ENCODE measurements around the gene TRMT2A.

TRMT2A gene

DNA sequence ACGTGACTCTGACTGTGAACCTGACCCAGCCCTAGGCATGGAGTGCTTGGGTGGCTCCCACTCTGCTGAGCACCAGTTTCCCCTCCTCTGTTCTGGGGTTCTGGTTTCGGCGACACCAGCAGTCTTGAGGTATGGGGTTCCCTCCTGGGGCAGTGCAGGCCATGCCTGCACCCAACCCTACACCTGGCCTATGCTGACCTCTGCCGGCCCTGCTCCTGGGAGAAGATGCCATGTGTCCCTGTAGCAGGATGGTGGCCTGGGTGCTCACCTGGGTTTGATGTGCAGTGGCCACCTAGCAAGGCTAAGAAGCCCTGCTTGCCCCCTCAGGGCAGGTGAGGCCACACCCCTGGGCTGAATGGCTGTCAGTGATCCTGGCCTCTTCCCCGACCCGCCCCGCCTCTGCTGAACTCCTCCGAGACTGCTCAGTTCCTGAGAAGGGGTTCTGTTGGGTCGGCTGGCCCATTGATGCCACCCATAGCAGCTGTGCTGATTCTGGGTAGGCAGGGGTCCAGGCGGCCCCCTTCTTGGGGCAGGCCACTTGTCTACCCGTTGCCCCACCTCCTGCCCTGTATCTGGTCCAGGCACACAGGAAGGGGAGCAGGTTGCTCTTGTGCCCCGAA lies 17.0 kb upstream of the TRMT2A start:
- no peak for DNase-seq

DNA sequence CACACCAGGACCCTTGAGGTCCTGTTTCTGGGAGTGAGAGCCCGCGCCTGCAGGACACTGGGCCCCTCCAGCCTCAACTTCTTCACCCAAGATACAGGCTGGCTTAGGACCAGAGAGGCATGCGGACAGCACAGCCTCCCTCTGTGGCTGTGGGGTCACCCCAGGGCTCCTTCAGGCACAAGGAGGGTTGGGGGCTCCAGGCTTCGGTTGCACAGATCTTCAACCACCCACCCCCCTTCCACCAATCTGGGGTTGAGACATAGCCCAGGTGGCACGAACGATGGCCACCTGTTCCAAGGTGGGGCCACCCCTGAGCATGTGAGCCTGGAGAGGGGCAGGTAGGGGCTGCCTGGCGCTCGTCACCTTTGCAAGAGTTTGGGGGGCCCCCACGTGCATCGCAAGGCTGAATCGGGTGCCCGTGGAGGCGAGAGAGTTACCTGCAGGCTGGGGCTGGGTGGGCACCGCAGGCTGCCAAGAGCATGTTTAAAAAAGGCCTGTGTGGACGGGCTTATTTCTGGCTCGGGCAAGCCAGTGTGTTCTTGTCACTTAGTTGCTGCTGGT lies 15.7 kb upstream of the TRMT2A start:
- DNase-seq, result no peak

DNA sequence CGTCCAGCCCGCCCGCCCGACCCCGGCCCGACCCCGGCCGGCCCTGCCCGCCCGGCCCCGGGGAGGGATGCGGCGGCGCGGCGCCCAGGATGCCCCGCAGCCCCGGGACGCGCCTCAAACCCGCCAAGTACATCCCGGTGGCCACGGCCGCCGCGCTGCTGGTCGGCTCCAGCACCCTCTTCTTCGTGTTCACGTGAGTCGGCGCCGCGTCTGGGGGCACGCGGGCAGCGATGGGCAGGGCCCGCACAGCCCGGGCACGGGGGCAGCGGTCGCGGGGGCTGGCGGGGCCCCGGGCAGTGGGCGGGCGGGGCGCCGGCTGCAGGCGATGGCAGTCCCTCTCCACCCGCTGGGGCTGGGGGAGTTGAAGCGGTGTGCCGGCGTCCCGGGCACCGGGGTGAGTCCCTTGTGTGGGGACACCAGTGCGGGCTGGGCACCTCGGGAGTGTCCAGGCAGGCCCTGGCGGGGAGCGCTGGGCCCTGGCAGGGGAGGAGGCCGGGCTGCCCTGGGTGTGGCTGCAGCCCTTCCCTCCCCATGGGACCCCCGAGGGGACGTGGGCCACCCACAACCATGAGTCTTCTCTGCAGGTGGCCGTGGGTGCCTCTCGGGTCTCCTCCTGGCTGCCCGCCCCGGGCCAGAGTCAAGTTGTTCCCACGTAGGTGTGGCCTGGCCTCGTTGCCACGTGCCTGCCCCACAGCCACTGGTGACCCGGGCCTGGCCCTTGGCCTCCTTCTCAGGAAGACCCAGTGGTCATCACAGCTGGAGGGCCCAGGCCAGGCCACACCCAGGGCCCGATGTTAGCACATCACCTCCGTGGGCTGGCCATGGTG lies 15.0 kb upstream of the TRMT2A start:
- DNase-seq, result peak; percentile 51

DNA sequence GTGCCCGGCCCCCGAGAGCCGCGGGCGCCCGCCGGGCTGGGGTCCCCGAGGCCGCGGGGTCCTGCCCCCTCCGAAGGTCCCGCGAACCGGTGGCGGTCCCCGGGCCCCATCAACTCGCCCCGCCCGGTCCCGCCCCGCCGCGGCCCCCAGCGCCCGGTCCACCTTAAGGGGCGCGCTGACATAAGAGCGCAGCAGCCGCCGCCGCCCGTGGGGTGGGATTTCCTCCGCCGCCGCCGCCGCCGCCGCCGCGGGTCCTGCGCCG lies 14.5 kb upstream of the TRMT2A start, which contains the start of gene ZDHHC8:
Gene ZDHHC8 (plus strand): TSS at position 208 of the 262 bp plus-strand sequence. CDS start 144 bp downstream, outside the sequence.
- DNase-seq, result peak; percentile 64

DNA sequence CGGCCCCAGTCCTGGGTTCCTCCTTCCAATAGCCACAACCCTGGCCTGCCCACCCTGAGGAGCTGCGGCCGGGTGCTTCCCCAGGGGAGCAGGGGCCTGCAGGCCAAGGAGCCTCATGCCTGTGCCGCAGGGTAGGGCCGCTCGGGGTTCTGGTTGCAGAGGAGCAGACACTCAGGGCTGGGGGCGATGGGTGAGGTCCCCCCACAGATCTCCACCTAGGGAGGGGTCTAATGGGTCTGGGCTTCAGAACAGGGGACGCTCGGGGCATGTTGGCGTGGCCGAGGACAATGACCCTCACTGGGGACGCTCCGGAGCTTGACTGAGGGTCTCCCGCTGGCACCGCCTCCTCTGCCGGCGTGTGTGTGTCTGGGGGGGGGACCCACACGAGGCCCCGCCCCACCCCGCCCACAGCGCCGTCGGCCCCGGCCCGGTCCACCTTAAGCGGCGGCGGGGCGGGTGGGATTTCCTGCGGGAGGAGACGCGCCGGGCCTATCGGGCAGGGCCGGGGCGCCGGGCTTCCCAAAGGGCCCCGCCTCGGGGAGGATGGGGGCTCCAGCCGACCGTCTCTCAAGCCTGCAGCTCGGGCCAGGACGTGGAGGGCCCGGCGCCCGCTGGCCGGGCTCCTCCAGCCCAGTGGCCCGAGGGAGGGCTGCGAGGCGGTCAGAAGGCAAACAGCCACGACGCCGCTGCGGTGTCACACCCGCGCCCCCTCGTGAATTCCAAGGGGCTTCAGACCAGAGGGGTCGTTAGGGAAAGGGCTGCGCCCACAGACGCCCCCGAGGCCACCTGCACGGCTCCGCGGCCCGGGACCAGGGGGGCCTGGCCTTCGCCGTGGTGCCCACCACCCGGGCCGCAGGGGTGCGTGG lies 13.9 kb upstream of the TRMT2A start:
- DNase-seq, result peak; percentile 82

DNA sequence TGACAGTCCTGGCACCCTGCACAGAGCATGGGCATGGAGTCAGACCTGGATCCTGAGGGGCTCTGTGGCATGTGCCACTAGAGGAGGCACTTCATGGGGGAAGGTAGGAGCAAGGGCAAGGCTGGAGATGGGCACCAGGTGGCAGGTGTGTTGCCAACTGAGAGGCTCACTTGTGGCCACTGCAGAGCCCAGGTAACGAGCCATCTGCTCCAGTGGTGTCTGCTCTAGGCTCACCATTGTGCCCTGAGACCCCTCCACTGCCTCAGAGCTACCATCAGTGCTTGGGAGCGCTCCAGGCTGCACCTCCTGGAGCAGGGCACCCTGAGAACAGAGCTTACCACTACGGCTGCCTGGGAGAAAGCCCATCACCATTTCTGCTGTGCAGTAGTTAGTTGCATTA lies 13.3 kb upstream of the TRMT2A start:
- peak; percentile 35 for DNase-seq

DNA sequence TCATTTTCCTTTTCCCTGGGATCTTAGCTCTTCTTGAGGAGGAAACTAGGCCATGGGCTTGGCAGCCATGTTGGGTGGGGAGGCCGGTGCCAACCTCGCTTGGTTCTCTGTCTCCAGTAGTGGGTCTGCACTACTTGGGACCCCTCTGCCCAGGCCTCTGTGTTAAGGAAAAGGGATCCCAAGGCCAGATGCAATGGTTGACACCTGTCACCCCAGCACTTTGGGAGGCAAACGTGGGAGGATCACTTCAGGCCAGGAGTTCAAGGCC lies 12.7 kb upstream of the TRMT2A start:
- no peak for DNase-seq

DNA sequence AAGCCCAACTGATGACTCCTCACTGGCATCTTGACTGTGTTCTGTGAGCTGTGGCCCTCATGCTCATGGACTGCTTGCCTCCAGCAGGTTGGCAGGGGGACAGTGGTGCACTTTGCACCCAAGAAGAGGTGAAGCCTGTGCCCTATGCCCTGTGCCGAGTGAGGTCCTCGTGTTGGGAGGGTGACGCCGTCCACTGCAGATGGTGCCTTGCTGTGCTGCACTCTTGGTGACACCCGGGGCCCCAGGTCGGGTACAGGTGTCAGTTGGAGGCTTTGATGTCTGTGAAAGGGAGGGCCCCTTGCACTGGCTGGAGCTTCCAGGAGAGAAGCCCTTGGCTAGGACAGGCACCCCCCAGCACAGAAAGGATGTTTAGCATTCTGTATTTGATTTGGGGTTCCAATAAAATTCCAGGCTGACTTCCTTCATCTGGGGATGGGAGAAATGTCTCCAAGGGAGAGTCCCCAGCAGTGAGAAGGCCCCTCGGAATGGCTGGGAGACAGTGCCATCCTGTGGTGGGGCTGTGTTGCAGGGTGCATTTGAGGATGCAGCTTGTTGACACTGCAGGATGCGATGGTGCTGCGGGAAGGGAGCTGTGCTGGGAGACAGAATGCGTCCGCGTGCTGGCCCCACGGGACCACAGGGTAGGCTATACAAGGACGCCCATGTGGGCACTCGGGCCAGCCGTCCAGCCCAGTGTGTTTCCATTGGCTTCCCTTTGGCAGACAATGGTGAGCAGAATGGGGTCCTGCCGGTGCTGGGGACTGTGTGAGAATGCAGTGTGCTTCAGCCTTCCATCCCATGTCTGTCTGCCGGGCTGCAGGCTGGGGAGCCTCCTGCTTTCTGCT lies 12.1 kb upstream of the TRMT2A start:
- DNase-seq, result peak; percentile 66

DNA sequence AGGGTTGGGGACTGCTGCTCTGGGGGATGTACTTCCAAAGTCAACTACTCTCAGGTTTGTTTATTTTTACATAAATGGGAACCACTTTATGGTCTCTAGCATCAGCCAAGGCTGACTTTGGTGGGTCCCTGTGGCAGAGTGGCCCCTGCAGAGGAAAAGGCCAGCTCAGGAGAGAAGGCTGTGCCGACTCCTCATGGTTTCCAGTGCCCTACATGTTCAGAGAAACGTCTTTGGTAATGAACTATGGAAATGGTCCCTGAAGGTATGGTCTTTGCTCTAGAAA lies 11.5 kb upstream of the TRMT2A start:
- no peak for DNase-seq

DNA sequence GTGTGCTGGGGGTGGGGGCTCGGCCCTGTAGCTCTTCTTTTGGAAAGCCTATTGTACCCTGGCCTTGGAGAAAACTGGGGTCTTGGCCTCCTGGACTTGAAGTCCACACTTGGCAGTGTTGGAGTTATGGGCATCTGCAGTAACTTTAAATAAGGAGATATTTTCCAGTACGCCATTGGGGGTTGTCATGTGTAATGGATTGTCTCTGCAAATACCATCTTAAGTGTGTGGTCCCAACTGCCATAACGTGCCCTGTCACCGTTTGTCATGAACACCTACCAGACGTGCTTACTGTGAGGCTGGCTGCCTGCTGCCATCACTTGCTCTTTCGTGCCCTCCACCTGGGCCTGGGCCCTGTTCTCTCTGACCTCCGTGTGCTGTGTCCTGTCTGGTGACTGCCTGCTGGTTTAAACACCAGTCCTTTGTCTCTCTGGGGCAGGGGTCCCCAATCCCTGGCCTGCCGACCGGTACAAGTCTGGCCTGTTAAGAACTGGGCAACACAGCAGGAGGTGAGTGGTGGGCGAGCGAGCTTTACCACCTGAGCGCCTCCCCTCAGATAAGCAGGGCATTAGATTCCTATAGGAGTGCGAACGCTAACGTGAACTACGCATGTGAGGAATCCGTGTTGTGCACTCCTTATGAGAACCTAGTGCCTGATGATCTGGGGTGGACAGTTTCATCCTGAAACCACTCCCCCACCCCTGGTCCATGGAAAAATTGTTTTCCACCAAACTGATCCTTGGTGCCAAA lies 11.0 kb upstream of the TRMT2A start:
- DNase-seq, result no peak

DNA sequence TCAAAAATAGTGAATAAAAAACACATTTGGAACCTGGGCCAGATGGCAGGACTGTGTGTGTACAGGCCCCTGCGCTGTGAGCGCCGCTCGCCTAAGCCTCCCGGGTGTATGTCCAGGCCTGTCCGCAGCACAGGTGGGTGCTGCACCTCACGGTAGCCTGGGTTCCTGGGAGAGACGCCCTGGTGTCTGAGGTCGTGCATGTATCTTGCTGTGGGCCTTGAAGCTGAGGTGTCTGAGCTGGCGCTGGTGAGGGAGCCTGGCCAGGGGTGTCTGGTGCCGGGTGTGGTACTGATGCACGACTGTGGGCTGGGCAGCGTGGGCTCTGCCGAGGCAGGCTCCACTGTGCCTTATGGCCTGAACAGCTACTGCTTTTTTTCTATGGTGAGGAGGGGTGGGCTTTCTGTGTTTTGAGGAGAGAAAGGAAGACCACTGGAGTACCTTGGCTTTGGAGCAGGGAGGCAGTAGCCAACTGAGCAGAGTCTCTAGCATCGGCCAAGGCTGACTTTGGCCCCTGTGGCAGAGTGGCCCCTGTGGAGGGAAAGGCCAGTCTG lies 10.4 kb upstream of the TRMT2A start:
- DNase-seq, result no peak

DNA sequence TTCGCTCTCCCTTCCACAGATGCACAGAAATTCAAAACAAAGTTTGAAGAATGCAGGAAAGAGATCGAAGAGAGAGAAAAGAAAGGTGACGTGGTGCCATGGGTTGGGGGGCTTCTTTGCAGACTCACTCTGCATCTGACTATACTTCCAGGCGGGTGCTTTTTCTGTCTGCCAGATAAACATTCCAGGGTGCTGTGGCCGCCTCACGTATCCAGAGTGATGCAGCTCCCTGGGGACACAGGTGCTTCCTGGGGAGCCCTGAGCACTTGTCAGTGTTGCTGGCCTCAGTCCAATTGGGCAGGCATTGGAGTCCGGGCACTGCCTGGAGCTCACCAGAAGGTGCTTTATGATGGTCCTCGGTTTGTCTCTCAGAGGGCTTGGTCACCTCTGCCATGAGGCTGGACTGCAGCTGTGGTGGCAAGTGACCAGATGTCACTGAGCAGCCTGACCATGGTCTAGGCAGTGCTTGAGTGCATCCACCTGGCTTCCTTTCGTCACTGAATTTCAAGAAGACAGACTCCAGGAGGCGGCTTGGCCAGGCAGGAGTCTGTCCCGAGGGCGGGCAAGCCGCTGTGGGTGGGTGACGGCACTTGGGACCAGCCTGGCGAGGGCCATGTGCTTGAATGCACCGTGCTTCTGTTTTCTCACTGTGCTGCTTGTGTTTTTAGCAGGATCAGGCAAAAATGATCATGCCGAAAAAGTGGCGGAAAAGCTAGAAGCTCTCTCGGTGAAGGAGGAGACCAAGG lies 9.4 kb upstream of the TRMT2A start:
- DNase-seq, result no peak

DNA sequence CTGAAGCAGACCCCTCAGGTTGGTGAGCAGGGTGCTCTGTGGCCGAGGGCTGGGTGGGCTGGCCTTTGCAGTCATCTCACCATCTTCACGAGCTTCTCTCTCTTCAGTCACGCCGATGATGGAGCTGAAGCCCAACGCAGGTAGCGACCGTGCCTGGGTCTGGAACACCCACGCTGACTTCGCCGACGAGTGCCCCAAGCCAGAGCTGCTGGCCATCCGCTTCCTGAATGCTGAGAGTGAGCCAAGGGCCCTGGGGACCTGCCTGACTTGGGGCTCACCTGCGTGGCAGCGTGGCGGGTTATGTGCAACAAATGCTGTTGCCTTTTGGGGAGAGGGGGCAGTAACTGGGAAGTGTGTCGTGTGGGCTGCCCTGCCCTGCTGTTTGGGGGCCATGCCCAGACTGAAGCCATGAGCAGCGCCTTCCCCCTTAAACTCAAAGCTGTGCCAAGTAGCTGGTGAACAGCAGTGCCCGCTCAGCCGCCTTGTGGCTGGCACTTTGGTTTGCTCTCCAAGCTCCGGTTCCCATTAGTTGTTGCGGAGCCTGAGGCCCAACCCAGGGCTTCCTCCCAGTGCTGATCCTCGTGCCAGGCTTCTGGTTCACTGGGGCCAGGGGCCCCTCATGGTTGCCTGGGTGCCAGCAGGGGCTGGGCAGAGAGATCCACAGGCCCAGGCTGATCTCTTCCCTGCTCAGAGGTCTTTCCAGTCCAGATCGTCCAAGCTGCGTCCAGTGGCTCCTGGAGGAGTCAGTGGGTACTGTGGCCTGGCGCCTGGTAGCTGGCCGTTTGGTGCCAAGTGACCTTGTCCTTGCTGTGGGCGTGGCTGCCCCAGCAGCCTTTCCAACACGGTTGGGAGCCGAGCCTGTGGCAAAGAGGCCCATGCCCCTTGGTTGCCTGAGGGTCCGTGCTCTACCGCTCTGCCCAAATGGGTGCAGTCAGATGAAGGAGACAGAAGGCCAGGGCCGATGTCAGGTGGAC lies 8.5 kb upstream of the TRMT2A start:
- no peak for DNase-seq

DNA sequence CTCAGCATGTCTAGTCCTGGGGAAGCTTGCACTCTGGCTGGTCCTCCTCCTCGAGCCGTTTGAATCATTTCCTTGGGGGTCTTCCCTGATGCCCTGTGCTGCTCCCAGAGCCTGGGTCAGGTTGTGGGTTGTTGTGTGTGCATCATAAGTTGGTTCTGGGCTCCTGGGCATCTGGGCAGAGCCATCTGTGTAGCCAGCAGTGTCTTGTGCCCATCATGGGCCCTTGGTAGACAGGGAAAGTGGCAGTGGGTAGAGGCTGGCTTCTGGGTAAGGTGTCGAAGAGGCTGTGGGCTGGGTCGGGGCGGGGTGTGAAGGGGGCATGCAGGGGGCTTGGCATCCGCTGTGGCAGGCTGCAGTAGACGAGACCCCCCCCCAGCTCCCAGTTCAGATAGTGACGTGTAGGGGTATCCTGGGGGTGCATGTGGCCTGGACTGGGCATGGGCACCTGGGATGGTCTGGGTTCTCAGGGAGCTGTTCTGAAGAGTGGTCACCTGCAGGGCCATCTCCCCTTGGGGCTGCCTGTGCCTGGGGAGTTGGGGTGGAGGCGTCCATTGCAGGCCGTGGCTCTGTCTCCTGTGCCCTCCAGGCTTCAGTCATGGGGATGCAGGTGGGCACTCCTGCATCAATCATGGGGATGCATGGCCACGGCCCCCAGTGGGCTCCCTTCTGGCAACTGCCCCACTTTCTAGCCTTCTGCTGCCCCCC lies 7.2 kb upstream of the TRMT2A start:
- no peak for DNase-seq

DNA sequence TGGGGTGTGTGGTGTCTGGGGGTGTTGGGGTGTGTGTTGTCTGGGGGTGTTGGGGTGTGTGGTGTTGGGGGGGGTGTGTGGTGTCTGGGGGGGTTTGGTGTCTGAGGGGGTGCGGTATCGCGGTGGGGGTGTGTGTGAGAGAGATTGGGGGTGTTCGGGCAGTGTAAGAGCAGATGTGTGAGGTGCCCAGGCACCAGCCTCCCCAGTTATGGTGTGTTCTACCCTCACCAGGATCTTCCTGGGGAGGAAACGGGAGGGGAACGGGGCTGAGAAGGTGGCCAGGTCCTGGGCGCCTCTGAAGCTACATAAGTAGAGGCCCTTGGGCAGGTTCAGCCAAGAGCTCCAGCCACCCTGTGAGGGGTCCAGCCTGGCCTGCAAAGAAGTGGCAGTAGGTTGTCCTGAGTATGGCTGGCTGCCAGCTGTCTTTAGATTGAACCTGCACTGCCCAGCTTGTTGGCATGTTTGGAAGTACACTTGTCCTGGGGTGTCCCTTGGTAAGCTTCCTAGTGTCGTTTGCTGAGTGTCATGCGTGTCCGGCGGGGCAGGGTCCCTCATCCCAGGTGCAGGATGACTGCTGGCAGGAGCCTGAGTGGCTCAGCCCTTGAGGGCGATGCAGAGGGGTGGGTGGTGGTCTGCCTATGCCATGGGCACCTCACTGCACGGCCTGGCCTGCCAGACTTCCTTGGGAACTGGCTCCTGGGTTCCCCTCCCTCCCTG lies 6.5 kb upstream of the TRMT2A start:
- no peak for DNase-seq

DNA sequence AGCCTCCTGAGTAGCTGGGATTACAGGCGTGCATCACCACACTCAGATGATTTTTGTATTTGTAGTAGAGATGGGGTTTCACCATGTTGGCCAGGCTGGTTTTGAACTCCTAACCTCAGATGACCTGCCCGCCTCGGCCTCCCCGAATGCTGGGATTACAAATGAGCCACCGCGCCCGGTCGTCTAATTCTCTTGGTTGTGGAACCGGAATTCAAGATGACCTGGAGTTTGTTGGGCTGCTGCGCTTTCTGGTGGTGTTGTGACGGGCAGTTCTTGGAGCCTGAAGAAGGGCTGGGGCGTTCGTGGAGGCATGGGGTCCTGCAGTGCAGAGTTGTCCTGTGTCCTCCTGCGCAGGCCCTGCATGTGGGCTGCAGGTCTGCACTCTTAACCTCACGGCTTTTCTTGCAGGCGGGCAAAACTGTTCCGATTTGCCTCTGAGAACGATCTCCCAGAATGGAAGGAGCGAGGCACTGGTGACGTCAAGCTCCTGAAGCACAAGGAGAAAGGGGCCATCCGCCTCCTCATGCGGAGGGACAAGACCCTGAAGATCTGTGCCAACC lies 4.9 kb upstream of the TRMT2A start:
- no peak for DNase-seq

DNA sequence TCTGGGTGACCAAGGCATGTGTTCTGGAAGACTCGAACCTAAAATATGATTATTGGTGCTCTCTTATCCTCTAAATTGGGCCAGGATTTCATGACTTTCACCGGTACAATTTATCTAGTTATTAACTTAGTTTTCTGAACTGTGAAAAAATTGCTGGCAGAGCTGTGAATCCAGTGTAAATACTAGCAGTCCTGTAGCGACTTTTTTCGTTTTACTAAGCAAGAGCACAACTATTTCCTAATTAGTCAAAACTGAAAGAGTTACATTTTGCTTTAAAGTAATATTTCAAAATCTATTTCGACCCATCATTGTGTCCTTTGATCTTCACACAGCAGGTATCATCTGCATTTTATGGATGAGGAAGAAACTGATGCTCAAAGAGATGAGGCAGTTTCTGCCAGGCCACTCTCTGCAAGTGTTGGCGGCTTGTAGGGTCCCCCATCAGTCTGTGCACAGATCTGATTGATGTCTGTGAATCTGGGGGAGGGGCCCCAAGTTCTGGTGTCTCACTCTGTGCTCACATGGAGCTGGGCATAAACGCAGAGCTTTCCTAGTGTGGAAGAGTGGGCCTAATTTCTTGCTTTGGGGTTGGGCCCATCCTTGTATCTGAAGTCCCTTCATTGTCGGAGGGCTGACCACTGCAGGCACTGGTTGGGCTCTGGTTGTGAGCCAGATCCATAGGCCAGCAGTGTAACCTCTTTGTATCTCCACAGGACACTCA lies 1.4 kb upstream of the TRMT2A start:
- no peak for DNase-seq
